ENCODE measurements around the gene TENT5C. TPM values are rescaled to one million over a fixed set of nuclear protein-coding genes. Genes with fewer than 3 reads are reported as not detected.

Gene TENT5C
- polyA plus RNA-seq, 3 donors: 1.3 to 8.2 (median 4.9) TPM

- no peak overlapping the region for H3K27ac ChIP-seq (ENCODE audit: low read depth, low read length)
- WGBS, 3 donors: 78 to 88% (median 85%) methylated on average over 2 of the region's 2 CpGs
Observed at GRCh38 chr1:117643601-117644000, 37.8 kb downstream of the TENT5C start.

- H3K27ac ChIP-seq (ENCODE audit: low read depth, low read length): no peak overlapping the region
- WGBS, 3 donors: 71 to 91% (median 72%) methylated on average over 3 of the region's 3 CpGs
Observed at GRCh38 chr1:117644696-117645311, 39.0 kb downstream of the TENT5C start.

- H3K27ac ChIP-seq (ENCODE audit: low read depth, low read length): no peak overlapping the region
- WGBS, 3 donors: 83 to 91% (median 89%) methylated on average over 4 of the region's 4 CpGs
Observed at GRCh38 chr1:117645343-117645742, 39.5 kb downstream of the TENT5C start.

- H3K27ac ChIP-seq (ENCODE audit: low read depth, low read length): no peak overlapping the region
- WGBS, 3 donors: 81 to 87% (median 86%) methylated on average over 10 of the region's 10 CpGs
Observed at GRCh38 chr1:117646007-117646811, 40.4 kb downstream of the TENT5C start.

- no peak overlapping the region for H3K27ac ChIP-seq (ENCODE audit: low read depth, low read length)
- WGBS, 3 donors: 92 to 97% (median 92%) methylated on average over 12 of the region's 12 CpGs
Observed at GRCh38 chr1:117646956-117647355, 41.1 kb downstream of the TENT5C start.

- no peak overlapping the region for H3K27ac ChIP-seq (ENCODE audit: low read depth, low read length)
- 61 to 92% (median 64%) methylated on average over 2 of the region's 2 CpGs for WGBS, 3 donors
Observed at GRCh38 chr1:117648015-117648414, 42.2 kb downstream of the TENT5C start.

DNA sequence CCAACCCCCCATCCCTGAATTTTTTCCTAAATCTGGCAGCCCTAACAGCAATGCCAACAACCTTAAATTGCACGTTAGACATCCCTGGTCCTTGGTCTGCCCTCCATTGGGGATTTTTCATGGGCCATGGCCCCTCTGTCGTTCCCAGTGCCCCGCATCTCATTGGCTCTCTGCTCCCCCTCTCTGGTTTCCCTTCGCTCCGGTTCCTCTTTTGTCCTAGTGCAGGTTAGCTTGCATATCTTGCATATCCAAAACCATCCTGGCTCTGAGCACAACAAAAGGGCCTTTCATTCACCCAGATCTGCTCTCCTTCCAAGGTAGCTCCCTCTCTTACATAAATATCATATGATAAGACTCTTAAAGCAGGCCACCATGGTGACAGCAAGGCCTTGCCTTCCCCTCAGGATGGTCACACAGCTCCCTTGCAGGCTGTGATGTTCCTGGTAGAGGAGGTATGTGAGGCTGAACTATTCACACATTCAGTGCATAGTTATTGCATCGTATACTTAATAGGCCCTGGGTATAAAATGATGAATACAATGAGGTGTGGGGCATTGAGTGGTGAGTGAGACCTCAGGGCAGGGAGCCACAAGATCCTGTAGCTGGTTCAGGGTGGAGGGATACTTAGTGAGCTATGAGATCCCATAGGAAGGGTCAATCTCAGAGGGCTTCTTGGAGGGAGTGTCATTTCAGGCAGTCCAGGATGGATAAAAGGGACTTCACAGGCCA is 45.2 kb downstream of the TENT5C start:
- no peak overlapping the region for H3K27ac ChIP-seq (ENCODE audit: low read depth, low read length)
- WGBS, 3 donors: 84 to 94% (median 93%) methylated on average over 6 of the region's 6 CpGs

DNA sequence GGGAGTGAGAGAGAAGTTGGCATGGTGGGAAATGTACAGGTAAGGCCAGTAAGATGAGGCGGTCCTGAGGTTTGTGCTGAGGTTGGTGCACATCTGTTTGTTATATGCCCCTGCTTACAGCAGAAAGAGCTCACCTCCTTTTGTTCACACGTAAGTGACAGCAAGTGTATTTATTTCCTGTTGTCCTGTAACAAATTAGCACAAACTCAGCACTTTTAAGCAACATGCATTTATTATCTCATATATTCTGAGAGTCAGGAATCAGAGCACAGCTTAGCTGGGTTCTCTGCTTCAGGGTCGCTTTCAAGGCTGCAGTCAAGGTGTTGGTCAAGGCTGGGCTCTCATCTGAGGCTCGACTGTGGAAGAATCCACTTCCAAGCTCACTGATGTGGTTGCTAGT is 45.8 kb downstream of the TENT5C start:
- H3K27ac ChIP-seq (ENCODE audit: low read depth, low read length): no peak overlapping the region
- WGBS, 3 donors: 92 to 95% (median 93%) methylated on average over 4 of the region's 4 CpGs

GRCh38 chr1:117652421-117652820 is 46.6 kb downstream of the TENT5C start:
- H3K27ac ChIP-seq (ENCODE audit: low read depth, low read length): no peak overlapping the region
- 95 to 100% (median 98%) methylated on average over 2 of the region's 2 CpGs for WGBS, 3 donors

- WGBS, 3 donors: 91 to 97% (median 97%) methylated on average over 4 of the region's 4 CpGs
- H3K27ac ChIP-seq (ENCODE audit: low read depth, low read length): no peak overlapping the region
Observed at GRCh38 chr1:117653195-117653594, 47.3 kb downstream of the TENT5C start.

GRCh38 chr1:117653732-117654492 is 48.1 kb downstream of the TENT5C start:
- no peak overlapping the region for H3K27ac ChIP-seq (ENCODE audit: low read depth, low read length)
- 45 to 59% (median 49%) methylated on average over 11 of the region's 11 CpGs for WGBS, 3 donors

DNA sequence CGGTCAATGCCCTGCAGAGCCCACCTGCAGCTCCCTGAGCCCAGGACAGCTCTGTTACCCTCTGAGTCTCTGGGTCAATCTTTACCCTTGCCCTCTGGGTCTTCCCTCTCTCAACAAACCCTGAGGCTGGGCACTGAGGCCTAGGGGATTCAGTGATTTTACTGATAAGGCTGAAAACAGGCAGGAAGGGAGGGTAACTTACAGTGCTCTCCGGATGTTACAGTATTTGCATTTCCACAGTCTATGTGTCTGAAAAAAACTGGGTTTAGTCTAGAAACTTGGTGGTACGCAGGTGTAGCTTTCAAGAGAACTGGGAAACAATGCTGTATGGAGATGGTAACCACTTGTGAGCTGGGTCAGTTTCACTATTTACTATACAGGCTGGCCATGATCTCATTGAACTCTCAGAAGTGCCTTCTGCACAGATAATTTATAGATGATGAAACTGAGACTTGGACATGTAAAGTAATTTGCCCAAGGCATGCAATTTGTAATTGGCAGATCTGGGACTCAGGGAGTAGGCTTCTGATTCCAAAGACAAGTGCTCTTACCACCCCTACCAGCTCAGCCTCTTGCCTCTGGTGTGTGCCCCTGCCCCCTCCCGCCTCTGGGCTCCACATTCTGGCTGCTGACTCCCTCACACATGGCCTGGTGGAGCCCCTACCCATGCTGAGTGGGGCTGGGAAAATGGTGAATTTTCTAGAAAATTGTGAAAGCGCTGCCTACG is 48.8 kb downstream of the TENT5C start:
- H3K27ac ChIP-seq (ENCODE audit: low read depth, low read length): no peak overlapping the region
- 70 to 79% (median 73%) methylated on average over 6 of the region's 6 CpGs for WGBS, 3 donors

GRCh38 chr1:117655220-117655577 is 49.4 kb downstream of the TENT5C start:
- WGBS, 3 donors: 61 to 91% (median 84%) methylated on average over 12 of the region's 12 CpGs
- no peak overlapping the region for H3K27ac ChIP-seq (ENCODE audit: low read depth, low read length)

DNA sequence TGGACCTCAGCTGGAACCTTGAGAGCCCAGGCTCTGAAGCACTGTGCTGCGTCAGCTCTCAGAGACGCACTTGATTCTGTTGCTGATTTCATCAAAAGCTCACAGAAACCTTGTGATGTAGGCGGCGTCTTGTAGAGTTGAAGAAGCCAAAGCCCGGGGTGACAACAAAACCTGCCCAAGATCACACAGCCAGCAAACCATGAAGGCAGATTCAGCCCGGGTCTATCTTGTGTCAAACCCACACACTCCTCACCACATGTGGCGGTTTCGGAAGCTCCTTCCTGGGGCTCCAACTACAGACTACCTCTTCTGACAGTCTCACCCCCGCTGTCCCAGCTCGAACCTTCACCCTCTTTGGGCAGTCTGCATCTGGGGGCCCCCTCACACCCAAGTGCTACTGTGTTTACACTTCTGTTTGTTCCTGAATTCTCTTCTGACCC is 50.4 kb downstream of the TENT5C start:
- WGBS, 3 donors: 81 to 87% (median 83%) methylated on average over 10 of the region's 10 CpGs
- no peak overlapping the region for H3K27ac ChIP-seq (ENCODE audit: low read depth, low read length)

- H3K27ac ChIP-seq (ENCODE audit: low read depth, low read length): no peak overlapping the region
- 46 to 62% (median 53%) methylated on average over 3 of the region's 3 CpGs for WGBS, 3 donors
Observed at GRCh38 chr1:117657031-117657430, 51.2 kb downstream of the TENT5C start.

GRCh38 chr1:117657949-117658660 is 52.3 kb downstream of the TENT5C start:
- 87 to 94% (median 89%) methylated on average over 5 of the region's 5 CpGs for WGBS, 3 donors
- no peak overlapping the region for H3K27ac ChIP-seq (ENCODE audit: low read depth, low read length)

DNA sequence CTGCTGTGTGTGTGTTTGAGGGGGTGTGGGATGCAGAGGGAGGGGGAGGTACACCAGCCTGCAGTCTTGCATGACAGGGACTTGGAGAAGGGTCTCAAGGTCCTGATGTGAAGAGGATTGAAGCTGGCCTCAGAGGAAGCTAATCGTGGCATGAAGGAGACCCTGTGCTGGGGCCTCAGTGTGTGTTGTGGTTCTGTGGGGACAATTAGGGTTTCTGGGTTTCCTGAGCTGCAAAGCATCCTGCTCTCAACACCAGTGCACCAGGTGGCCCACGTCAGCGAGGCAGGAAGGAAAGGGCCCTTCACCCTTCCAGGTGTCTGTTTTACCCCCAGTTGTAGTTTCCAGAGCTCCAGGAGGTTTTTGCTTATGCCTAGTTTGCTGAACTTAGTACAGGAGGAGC is 52.8 kb downstream of the TENT5C start:
- 34 to 90% (median 61%) methylated on average over 3 of the region's 3 CpGs for WGBS, 3 donors
- no peak overlapping the region for H3K27ac ChIP-seq (ENCODE audit: low read depth, low read length)
